Measurements from ENCODE around the gene FBXL13. TPM values are rescaled to one million over a fixed set of nuclear protein-coding genes. Genes with fewer than 3 reads are reported as not detected.

FBXL13 gene
- total RNA-seq, 1 donor: 2.2 TPM

GRCh38 chr7:102875700-102876295, 198.8 kb downstream of the FBXL13 start:
- TF ChIP-seq CTCF (IDR thresholded peaks at IDR 0.05; ENCODE audit: extremely low read depth, low read depth, low read length): no peak
- Histone ChIP-seq H3K79me2 (ENCODE audit: insufficient read depth, low read length) (no peaks in the 10 kb centered on the region), H3K9me3 (ENCODE audit: low read depth, low read length) (no peaks in the 10 kb centered on the region), H4K20me1 (ENCODE audit: insufficient read depth, low read length) (no peaks in the 10 kb centered on the region), H3K27me3 (ENCODE audit: insufficient read depth, low read length) (no peaks in the 10 kb centered on the region), H3K4me1 (ENCODE audit: insufficient read depth, low read length) (peaks cover 48% of the 10 kb centered on the region), H3K4me2 (ENCODE audit: insufficient read depth, low read length) (peak overlapping the region; percentile 30), H3K27ac (ENCODE audit: low read depth, low read length) (peak overlapping the region; percentile 93), H3K4me3 (ENCODE audit: insufficient read depth, low read length) (no peak overlapping the region), H3K36me3 (ENCODE audit: insufficient read depth, low read length) (no peaks in the 10 kb centered on the region), H2AFZ (ENCODE audit: low read length) (no peak overlapping the region)
- peak; percentile 93 for DNase-seq (ENCODE audit: insufficient read length, low spot score, missing footprints)

- Histone ChIP-seq H3K27ac (ENCODE audit: low read depth, low read length) (peak overlapping the region; percentile 93), H3K4me3 (ENCODE audit: insufficient read depth, low read length) (no peak overlapping the region), H2AFZ (ENCODE audit: low read length) (no peak overlapping the region), H3K4me2 (ENCODE audit: insufficient read depth, low read length) (peak overlapping the region; percentile 30), H3K27me3 (ENCODE audit: insufficient read depth, low read length) (no peaks in the 10 kb centered on the region), H4K20me1 (ENCODE audit: insufficient read depth, low read length) (no peaks in the 10 kb centered on the region), H3K79me2 (ENCODE audit: insufficient read depth, low read length) (no peaks in the 10 kb centered on the region), H3K9me3 (ENCODE audit: low read depth, low read length) (no peaks in the 10 kb centered on the region), H3K4me1 (ENCODE audit: insufficient read depth, low read length) (peaks cover 48% of the 10 kb centered on the region), H3K36me3 (ENCODE audit: insufficient read depth, low read length) (no peaks in the 10 kb centered on the region)
- no peak for DNase-seq (ENCODE audit: insufficient read length, low spot score, missing footprints)
- no peak for TF ChIP-seq CTCF (IDR thresholded peaks at IDR 0.05; ENCODE audit: extremely low read depth, low read depth, low read length)
Observed at GRCh38 chr7:102874966-102875365, 199.6 kb downstream of the FBXL13 start.

- Histone ChIP-seq H3K36me3 (ENCODE audit: insufficient read depth, low read length) (no peaks in the 10 kb centered on the region), H2AFZ (ENCODE audit: low read length) (no peak overlapping the region), H3K4me3 (ENCODE audit: insufficient read depth, low read length) (no peak overlapping the region), H3K27me3 (ENCODE audit: insufficient read depth, low read length) (no peaks in the 10 kb centered on the region), H3K4me2 (ENCODE audit: insufficient read depth, low read length) (peak overlapping the region; percentile 1), H3K27ac (ENCODE audit: low read depth, low read length) (peak overlapping the region; percentile 93), H3K4me1 (ENCODE audit: insufficient read depth, low read length) (peaks cover 48% of the 10 kb centered on the region), H3K79me2 (ENCODE audit: insufficient read depth, low read length) (no peaks in the 10 kb centered on the region), H3K9me3 (ENCODE audit: low read depth, low read length) (no peaks in the 10 kb centered on the region), H4K20me1 (ENCODE audit: insufficient read depth, low read length) (no peaks in the 10 kb centered on the region)
- no peak for DNase-seq (ENCODE audit: insufficient read length, low spot score, missing footprints)
- no peak for TF ChIP-seq CTCF (IDR thresholded peaks at IDR 0.05; ENCODE audit: extremely low read depth, low read depth, low read length)
Observed at GRCh38 chr7:102874166-102874829, 200.3 kb downstream of the FBXL13 start.

- Histone ChIP-seq H3K27ac (ENCODE audit: low read depth, low read length) (peak overlapping the region; percentile 93), H3K4me1 (ENCODE audit: insufficient read depth, low read length) (peaks cover 48% of the 10 kb centered on the region), H3K27me3 (ENCODE audit: insufficient read depth, low read length) (no peaks in the 10 kb centered on the region), H4K20me1 (ENCODE audit: insufficient read depth, low read length) (no peaks in the 10 kb centered on the region), H3K4me2 (ENCODE audit: insufficient read depth, low read length) (peak overlapping the region; percentile 43), H3K36me3 (ENCODE audit: insufficient read depth, low read length) (no peaks in the 10 kb centered on the region), H3K4me3 (ENCODE audit: insufficient read depth, low read length) (no peak overlapping the region), H3K79me2 (ENCODE audit: insufficient read depth, low read length) (no peaks in the 10 kb centered on the region), H3K9me3 (ENCODE audit: low read depth, low read length) (no peaks in the 10 kb centered on the region), H2AFZ (ENCODE audit: low read length) (no peak overlapping the region)
- no peak for DNase-seq (ENCODE audit: insufficient read length, low spot score, missing footprints)
- no peak for TF ChIP-seq CTCF (IDR thresholded peaks at IDR 0.05; ENCODE audit: extremely low read depth, low read depth, low read length)
Observed at GRCh38 chr7:102873470-102874165, 201.0 kb downstream of the FBXL13 start.

Measured in osteoblast (primary cell).